A673 (cell line): ENCODE results near the gene CAD. TPM values are rescaled to one million over a fixed set of nuclear protein-coding genes. Genes with fewer than 3 reads are reported as not detected.
A peak's percentile ranks its signal among the peaks of the same experiment; 100 is the strongest.

ENCODE experiments used
- Bru-seq: library from RNA; stranded (reverse); fragments of 400-500 nt; gene quantifications from one replicate; lab custom pipeline; 2021; lab: Mats Ljungman, UMichigan
- BruChase-seq, 2 experiments: library from RNA; stranded (reverse); fragments of 400-500 nt; gene quantifications; one replicate each; lab custom pipeline; 2021; lab: Mats Ljungman, UMichigan
- BruUV-seq: library from RNA; stranded (reverse); fragments of 400-500 nt; replicated peaks from 2 replicates; lab custom pipeline; 2021; lab: Mats Ljungman, UMichigan
- CTCF ChIA-PET: fragments of 300-600 bp; sonication (Branson Sonifier 250); formaldehyde crosslinking; loops from one replicate; lab custom pipeline; 2022; ENCODE audit warnings: antibody characterized with exemption; lab: Charles Lee
- POLR2A ChIA-PET: fragments of 300-600 bp; sonication (Branson Sonifier 250); formaldehyde crosslinking; loops from one replicate; lab custom pipeline; 2022; ENCODE audit warnings: antibody characterized with exemption; ENCODE audit not compliant: low non-redundant PET; lab: Charles Lee
- DNase-seq: peaks from one replicate; pipeline ENCODE4 v3.0.0-alpha.2; 2015; ENCODE audit warnings: low spot score
- H3K27ac ChIP-seq: fragments of 200-600 bp; sonication (generic); 2 replicates; pipeline ENCODE4 v1.5.1; 2016; ENCODE audit warnings: mixed run types, low read depth, mild to moderate bottlenecking, mixed read lengths, antibody characterized with exemption, low read length; ENCODE audit not compliant: poor library complexity, severe bottlenecking
- H3K27me3 ChIP-seq: fragments of 200-600 bp; sonication (generic); replicated peaks from 2 replicates; pipeline ENCODE4 v1.6.1; 2017; ENCODE audit warnings: mixed run types, low read depth, mild to moderate bottlenecking, mixed read lengths, antibody characterized with exemption, low read length; ENCODE audit not compliant: insufficient read depth, poor library complexity
- H3K36me3 ChIP-seq: fragments of 200-600 bp; sonication (generic); 2 replicates; pipeline ENCODE4 v1.6.1; 2016; ENCODE audit warnings: mixed run types, mild to moderate bottlenecking, mixed read lengths, antibody characterized with exemption, low read length; ENCODE audit not compliant: insufficient read depth, poor library complexity, severe bottlenecking
- H3K4me1 ChIP-seq: fragments of 200-600 bp; sonication (generic); 2 replicates; pipeline ENCODE4 v1.6.1; 2017; ENCODE audit warnings: mixed run types, mild to moderate bottlenecking, mixed read lengths, antibody characterized with exemption, low read length; ENCODE audit not compliant: insufficient read depth, poor library complexity, severe bottlenecking
- H3K4me3 ChIP-seq: fragments of 200-600 bp; sonication (generic); 2 replicates; pipeline ENCODE4 v1.5.1; 2016; ENCODE audit warnings: low read depth, mixed run types, mild to moderate bottlenecking, mixed read lengths, low read length; ENCODE audit not compliant: poor library complexity, severe bottlenecking
- H3K9me3 ChIP-seq: fragments of 200-600 bp; sonication (generic); 2 replicates; pipeline ENCODE4 v1.6.1; 2016; ENCODE audit warnings: mixed run types, low read depth, mild to moderate bottlenecking, mixed read lengths, antibody characterized with exemption, low read length; ENCODE audit not compliant: poor library complexity, severe bottlenecking
- CTCF ChIP-seq: fragments of 300-800, 200-600 bp; sonication (generic); conservative IDR thresholded peaks from 2 replicates; pipeline ENCODE4 v1.5.1; 2017; ENCODE audit warnings: low read depth, mild to moderate bottlenecking, antibody characterized with exemption, low read length, moderate library complexity, mixed read lengths
- EZH2 ChIP-seq: fragments of 200-600 bp; sonication (generic); IDR thresholded peaks from 2 replicates; pipeline ENCODE4 v1.6.1; 2017; ENCODE audit warnings: borderline replicate concordance, low read depth, mild to moderate bottlenecking, mixed read lengths, antibody characterized with exemption, low read length; ENCODE audit not compliant: poor library complexity, severe bottlenecking
- intact Hi-C: fragments of 100-400 bp; cut with micrococcal nuclease; formaldehyde crosslinking; loops from one replicate; pipeline ENCODE4 v1.10.0; 2022; ENCODE audit not compliant: unreplicated experiment
- long read RNA-seq: library from polyadenylated mRNA; stranded (forward); transcript quantifications from one replicate; pipeline ENCODE4 v2.0.0, GENCODE V29; 2022
- total RNA-seq: library from RNA; stranded (reverse); gene quantifications from 2 replicates; pipeline ENCODE4 v1.2.3, GENCODE V29; 2021

The CAD gene
- total RNA-seq (194 and 210 TPM in 2 replicates), Bru-seq, nascent RNA (percentile 90 among the genes with signal in this experiment), BruChase-seq, experiment 1, labeled RNA remaining after a 2-hour chase (percentile 91 among the genes with signal in this experiment), BruChase-seq, experiment 2, labeled RNA remaining after a 6-hour chase (percentile 96 among the genes with signal in this experiment)
- long read RNA-seq, full-length matches to known transcripts = 39 of 225 reads
- long read RNA-seq, partial matches to known transcripts = 147 of 225 reads
- long read RNA-seq, other reads (novel, unspliced or antisense) = 39 of 225 reads

- Histone ChIP-seq H3K4me1 (peaks cover 70% of the 10 kb centered on the region), H3K9me3 (no peaks in the 10 kb centered on the region), H3K4me3 (peak within 1 kb of the TSS; percentile 61), H3K27me3 (no peaks in the 10 kb centered on the region), H3K36me3 (peaks cover 32% of the 10 kb centered on the region), H3K27ac (peak within 1 kb of the TSS; percentile 98)
- CTCF ChIA-PET = no interaction called here
- TSS peak; percentile 19 for BruUV-seq
- POLR2A ChIA-PET = no interaction called here
- peak; percentile 96 for DNase-seq
- TF ChIP-seq EZH2 (no peak), CTCF (0 out of 2 replicates have a peak, but pooled peaks have one; percentile 16)
- intact Hi-C loops = no loop called here
Observed at GRCh38 chr2:27217173-27218121, at the start of gene CAD. Gene CAD (plus strand): TSS chr2:27217369. CDS start chr2:27217552, 183 bp downstream.

- CTCF ChIA-PET = interaction anchor here (0.6 to 1.3 kb wide), 5 partner anchors 14 to 21 kb away, joined by 3 to 6 read pairs (median 4); no protein-coding TSS in a partner anchor
- no peak for TF ChIP-seq CTCF
- TF ChIP-seq EZH2 = no peak
- no peak overlapping the region for H3K27ac ChIP-seq
- no peaks in the 10 kb centered on the region for H3K9me3 ChIP-seq
- no peaks in the 10 kb centered on the region for H3K4me1 ChIP-seq
- no peaks in the 10 kb centered on the region for H3K36me3 ChIP-seq
- POLR2A ChIA-PET = no interaction called here
- DNase-seq = no peak
- no peaks in the 10 kb centered on the region for H3K27me3 ChIP-seq
- BruUV-seq = no TSS peak
- intact Hi-C loops = no loop called here
- no peak overlapping the region for H3K4me3 ChIP-seq
Observed at GRCh38 chr2:27170581-27171337, 46.4 kb upstream of the CAD start.

GRCh38 chr2:27171351-27171848, 45.8 kb upstream of the CAD start:
- Histone ChIP-seq H3K27me3 (no peaks in the 10 kb centered on the region), H3K4me1 (no peaks in the 10 kb centered on the region), H3K4me3 (no peak overlapping the region), H3K27ac (no peak overlapping the region), H3K36me3 (no peaks in the 10 kb centered on the region), H3K9me3 (no peaks in the 10 kb centered on the region)
- ChIA-PET CTCF (interaction anchor here (0.6 kb wide), 1 partner anchor 13 kb away, joined by 3 read pairs; no protein-coding TSS in a partner anchor), POLR2A (no interaction called here)
- DNase-seq = no peak
- BruUV-seq = no TSS peak
- intact Hi-C loops = no loop called here
- TF ChIP-seq EZH2 (no peak), CTCF (no peak)
